ENCODE results near the gene FAF2.
"Not testable (repeated sequence)": the region's sequence is repeated elsewhere in the genome, so short reads cannot be mapped to it uniquely, and the experiment has no call there.

Gene FAF2, protein sequence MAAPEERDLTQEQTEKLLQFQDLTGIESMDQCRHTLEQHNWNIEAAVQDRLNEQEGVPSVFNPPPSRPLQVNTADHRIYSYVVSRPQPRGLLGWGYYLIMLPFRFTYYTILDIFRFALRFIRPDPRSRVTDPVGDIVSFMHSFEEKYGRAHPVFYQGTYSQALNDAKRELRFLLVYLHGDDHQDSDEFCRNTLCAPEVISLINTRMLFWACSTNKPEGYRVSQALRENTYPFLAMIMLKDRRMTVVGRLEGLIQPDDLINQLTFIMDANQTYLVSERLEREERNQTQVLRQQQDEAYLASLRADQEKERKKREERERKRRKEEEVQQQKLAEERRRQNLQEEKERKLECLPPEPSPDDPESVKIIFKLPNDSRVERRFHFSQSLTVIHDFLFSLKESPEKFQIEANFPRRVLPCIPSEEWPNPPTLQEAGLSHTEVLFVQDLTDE

DNA sequence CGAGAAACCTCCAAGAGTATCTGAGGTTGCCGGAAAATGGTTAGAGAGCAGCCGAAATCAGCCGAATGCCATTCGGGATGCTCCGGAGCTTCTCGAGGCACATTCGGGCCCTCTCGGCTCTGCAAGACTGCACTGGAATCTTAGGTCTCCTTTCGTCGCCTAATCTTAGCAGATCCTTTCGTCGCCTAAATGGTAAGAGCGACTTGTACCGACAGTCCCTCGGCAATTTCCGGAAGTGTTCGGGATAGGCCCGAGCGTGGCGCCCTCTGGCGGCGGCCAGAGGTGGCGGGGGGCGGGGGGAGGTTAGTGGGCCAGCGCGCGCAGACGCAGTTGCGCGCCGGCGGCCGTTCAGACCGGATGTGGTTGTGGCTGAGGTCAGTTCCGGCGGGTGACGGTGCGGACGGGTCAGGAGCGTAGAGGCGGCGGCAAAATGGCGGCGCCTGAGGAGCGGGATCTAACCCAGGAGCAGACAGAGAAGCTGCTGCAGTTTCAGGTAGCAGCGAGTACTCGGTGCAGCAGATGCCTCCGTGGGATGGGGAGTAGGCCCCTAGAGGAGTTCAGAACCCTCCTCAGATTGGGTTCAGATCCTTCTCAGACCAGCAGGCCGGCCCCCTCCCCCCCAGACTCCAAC lies at the start of gene FAF2:
FAF2 (plus strand) TSS at position 408 of the 631 bp plus-strand sequence; CDS start at position 431, 23 bp downstream.
- DNase-seq = peak; percentile 98

DNA sequence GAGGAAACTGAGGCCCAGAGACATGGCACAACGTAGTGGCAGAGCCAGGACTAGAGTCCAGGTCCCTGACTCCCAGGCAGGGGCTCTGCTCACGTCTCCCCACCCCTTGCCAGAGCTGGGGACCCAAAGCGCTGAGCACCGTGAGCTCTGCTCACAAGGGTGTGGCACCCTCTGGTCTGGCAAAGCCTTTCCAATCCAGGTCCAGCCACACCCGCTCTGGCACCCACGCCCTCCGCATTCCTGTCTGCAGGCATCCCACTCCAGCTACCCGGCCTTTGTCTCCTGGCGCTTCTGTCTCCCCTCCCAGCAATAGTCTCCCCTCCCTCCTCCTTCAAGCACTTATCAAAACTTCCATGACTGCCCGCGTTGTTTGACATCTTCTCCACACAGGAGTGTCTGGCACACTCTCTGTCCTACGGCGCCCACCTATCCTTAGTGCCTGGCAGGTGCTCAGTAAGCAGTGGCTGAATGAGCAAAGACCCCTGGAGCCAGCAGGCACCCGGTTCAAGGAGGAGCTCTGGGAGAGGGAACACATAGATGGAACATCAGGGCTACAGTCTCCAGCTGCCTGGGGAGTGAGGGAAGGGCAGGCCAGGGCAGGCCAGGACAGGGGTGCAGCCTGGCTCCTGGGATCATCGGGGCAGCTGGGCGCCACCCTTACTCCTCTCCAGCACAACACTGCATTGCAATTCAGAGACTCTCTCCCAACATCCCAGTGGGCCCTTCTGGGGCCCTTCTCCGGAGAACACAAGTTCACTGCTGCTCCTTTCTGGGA lies 47.6 kb upstream of the FAF2 start:
- DNase-seq = no peak

DNA sequence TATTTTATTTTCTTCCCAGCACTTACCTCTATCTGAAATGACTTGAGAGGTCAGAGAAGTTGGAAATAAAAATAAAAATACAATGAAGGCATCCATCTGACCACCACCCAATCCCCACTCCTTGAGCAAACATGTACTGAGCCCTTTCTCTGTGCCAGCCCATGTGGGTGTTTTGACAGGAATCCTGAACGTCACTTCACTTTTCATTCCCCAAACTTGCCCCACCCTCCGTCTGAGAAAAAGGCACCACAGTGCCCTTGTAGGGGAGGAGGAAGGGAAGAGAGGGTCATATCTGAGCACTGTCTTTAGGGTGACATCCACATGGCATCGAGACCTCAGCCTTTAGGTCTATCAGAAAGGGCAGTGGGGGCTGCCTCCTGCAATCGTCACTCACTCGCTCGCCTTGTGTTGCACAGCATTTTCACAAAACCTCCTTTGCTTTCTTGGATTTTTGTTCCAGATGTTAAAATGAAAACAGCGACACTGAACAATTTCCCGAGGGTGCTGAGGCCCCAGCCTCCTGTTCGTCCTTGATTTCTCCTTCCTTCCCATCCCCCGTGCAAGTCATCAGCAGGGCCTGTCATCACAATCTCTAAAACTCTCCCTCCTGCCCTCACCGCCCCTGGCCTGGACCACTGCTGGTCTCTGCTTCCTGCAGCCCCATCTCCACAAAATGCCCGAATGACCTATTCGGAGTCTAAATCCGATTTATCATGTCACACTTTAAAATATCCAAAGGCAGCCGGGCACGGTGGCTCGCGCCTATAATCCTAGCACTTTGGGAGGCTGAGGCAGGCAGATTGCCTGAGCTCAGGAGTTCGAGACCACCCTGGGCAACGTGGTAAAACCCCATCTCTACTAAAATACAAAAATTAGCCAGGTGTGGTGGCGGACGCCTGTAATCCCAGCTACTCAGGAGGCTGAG lies 46.6 kb upstream of the FAF2 start:
- DNase-seq = no peak

DNA sequence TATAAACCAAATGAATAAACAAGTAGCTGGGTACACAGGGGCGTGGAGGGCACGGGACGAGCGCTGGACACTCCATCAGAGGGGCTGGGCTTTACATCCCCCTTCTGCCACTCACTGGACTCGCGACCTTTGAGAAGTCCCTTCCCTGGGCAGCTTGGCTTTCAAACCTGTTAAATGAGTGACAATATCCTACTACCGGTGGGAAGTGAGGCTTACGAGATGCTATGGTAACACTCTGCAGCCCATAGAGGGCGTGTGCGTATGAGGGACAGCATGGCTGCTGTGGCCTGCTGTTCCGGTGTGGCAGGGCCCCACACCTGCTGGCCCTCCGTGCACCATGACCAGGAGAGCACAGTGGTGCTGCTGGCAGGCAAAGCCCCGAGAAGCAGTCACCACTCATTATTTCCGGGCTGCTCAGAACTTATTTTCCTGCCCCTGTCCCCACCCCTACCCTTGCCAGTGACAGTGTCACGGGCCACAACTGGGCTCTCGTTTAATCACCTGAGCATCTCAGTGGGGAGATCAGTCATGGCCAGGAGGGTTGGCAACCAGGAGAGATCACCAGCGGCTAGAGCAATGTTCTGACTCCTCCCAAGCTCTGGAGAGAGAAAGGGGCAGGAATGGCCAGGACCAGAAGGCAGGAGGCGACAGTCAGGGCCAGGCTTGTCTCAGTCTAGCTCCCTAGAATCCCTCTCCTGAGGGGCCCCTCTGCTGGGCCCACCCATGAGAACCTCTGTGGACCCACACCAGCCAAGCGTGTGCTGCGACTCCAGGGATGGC lies 42.3 kb upstream of the FAF2 start:
- DNase-seq = no peak

DNA sequence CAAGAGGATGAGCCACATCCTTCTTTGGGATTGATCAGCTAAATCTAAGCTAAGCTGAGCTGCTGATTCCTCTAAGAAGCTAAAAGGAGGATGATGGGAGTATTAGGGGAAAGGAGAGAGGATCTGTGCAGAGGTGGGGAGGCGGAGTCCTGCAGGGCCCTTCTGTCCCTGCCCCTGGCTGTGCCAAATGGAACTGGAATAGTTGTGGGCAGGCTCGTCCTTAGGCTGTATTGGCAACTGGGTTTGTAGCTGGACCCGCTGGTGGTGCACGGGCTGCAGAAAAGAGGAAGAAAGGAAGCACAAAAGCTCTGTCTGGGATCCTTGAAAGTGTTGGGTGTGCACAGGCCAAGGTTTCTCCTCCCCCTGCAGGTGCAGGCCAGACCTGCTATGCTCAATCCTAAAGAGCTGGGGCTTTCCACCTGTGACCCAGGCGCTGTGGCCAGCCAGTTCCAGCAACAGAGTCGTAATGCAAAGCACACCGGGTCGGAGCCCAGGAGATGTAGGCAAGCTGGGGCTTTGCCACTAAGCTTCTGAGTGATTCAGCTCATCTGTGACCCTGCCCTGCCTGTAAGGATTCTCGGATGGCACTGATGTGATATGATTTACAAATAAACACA lies 41.6 kb upstream of the FAF2 start:
- DNase-seq = no peak

DNA sequence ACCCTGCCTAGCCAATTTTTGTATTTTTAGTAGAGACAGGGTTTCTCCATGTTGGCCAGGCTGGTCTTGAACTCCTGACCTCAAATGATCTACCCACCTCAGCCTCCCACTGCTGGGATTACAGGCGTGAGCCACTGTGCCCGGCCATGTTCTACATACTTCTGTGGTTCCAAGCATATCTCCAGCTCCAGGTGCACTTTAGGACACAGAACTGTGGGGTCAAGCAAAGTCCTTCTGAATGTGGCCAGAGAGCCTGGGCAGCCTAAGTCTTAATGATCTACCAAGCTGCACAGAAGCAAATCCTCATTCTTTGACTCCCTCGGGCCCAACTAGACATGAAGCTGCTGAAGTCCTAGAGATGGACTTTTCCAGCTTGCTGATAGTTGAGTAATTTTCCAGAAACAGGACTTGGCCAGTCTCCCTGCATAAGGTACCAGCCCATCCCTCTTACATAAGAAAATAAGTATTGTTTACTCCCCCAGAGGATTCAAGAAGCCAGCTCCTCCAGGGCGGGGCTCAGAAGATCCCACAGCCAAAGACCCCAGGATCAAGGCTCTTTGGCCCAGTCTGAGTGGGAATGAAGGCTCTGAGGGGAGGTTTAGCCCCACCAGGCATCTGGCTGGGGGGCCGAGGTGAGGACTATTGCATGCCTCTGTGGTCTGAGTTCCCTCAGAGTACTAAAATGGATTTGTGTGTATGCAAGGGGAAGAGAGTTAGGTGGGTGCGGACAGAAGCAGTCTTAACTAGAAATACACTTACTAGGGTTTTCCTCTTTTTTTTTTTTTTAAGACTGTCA lies 40.5 kb upstream of the FAF2 start:
- DNase-seq = no peak

DNA sequence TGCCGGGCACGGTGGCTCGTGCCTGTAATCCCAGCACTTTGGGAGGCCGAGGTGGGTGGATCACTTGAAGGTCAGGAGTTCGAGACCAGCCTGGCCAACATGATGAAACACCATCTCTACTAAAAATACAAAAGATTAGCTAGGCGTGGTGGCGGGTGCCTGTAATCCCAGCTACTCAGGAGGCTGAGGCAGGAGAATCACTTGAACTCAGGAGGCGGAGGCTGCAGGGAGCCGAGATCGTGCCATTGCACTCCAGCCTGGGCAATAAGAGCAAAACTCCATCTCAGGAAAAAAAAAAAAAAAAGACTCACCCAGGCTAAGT lies 40.0 kb upstream of the FAF2 start:
- DNase-seq = not testable (repeated sequence)

DNA sequence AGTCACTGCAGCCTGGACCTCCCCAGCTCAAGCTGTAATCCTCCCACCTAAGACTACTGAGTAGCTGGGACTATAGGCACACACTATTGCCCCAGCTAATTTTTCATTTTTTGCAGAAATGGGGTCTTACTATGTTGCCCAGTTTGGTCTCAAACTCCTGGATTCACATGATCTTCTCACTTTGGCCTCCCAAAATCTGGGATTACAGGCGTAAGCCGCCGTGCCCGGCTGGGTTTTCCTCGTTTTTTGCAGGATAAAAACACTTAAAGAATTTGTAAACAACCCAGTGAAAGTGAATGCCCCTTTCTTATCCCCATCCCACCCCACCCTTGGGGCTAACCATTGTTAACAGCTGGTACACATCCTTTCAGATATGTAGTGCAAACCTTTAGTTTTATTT lies 39.6 kb upstream of the FAF2 start:
- no peak for DNase-seq

DNA sequence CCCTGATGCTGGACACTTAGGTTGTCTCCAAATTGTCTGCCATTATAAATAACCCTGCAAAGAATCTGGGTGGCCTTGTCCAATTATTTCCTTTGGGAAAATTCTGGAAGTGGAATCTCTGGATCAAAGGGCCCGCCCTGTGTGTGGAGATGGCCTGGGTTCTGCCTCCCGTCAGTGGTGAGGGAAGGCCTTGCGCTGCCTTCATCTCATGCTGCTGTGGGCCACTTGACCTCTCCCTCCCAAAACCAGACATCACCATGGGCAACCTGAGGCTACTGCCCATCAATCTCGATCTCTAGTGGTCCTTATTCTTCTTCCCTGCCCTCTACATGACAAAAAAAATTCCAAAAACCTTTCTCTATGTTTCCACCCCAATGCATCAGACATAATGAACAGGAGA lies 38.4 kb upstream of the FAF2 start:
- DNase-seq = no peak

DNA sequence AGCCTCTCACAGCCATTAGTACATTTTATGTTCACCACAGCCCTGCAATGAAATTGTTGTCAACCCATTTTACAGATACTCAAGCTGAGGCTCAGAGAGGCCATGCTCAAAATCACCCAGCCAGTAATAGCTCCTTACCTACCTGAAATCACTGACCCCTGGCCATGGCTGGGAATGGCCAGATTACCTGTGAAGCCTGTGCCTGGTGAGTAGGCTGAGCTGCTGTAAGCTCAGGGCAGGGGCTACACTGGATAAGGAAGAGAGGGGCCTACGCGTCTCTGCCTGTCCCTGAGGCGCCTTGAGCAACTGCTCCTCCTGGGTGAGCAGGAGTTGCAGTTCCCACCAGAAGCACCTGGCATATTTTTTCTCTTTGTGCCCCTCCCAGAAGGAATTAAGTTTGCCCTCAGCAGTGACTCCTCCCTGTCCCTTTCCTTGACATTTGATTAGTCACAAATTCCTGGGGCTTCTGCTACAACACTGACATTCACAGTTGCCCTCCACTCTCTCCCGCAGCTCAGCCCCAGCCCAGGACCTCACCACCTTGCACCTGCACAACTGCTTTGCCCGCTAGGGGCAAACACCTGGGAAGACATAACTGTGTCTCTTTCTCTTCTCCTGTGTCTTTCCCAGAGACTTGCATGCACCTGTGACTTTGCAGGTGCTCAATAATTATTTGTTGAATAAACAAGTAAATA lies 37.6 kb upstream of the FAF2 start:
- no peak for DNase-seq

DNA sequence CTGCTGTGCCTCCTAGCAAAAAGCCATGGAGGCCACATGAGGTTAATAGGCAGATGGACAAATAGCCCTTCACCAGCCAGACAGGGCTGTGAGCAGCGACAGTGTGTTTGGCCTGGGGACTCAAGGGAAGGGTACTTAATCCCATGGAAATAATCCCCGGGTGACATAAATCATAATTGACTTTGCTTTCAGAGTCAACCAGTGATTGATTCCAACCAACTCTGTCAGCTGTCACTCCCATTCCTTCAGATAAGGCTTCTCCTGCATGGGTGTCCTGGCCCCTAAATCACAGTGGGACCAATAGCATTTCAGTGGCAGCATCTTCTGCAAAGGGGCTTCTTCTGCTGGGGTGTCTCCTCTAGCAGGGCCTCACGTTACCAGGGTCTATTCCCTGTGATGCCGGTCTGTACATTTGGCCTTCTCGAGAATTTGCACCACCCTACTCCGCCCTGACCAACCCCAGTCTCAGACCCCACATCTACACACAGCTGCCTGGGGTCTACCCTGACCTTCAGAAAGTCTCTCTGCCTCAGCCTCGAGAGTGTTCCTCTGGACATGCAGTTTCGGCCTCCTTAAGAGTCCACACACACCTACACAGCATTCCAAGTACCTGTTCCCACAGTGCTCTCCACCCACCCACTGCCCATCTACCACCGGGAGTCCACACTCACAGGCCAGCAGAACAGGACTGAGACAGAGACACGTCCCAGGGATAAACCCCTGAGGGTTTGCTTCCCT lies 35.5 kb upstream of the FAF2 start:
- no peak for DNase-seq

DNA sequence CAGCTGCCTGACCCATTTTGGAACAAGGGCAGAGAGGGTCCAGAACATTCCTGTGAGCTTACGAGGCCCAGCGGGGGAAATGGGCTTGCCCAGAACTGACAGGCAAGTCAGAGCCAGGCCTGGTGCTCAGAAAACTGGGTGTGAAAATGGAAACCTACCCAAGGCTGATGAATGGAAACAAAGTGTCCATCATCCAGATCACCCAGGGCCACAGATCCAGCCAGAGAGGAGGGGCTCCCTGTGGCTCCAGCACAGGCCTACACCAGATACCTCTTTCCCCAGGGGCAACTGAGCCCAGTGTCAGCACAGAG lies 35.0 kb upstream of the FAF2 start:
- no peak for DNase-seq

DNA sequence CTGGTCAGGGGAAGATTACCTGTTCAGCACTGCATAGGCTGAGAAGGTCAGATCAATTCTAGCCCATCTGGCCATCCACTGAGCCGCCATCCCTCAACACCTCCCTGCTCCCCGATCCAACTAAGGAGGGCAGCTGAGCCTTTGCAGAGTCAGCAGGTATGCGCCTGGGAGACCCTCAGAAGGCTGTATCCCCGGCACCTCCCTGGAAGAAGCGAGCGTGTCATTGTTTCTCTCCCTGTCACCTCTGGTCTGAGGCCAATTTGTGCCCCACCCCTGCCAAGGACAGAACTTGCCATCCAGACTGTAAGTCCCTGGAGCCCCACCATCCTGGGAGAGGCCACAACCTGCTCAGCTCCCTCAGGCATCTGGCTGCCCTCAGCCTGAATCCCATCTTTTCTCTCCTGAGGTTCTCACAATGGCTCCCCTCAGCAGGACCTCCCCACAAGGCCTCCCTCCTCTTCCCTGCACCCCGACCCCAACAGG lies 34.4 kb upstream of the FAF2 start:
- DNase-seq = no peak

DNA sequence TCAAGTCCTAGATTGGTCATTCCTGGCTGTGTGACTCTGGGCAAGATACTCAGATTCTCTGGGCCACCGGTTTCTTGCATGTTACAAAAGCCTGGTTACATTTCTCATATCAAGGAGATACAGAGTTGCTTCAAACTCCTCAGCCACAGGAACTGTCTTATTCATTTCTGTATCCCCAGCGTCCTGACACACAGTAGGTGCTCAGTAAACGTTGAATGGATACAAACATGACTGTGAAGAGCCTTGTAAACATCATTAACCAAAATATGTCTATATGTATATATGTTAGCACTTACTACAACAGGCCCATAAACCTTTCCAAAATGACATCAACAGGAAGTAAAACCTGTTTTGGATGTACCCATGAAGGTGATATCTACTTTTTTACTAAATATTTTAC lies 33.5 kb upstream of the FAF2 start:
- DNase-seq = no peak

DNA sequence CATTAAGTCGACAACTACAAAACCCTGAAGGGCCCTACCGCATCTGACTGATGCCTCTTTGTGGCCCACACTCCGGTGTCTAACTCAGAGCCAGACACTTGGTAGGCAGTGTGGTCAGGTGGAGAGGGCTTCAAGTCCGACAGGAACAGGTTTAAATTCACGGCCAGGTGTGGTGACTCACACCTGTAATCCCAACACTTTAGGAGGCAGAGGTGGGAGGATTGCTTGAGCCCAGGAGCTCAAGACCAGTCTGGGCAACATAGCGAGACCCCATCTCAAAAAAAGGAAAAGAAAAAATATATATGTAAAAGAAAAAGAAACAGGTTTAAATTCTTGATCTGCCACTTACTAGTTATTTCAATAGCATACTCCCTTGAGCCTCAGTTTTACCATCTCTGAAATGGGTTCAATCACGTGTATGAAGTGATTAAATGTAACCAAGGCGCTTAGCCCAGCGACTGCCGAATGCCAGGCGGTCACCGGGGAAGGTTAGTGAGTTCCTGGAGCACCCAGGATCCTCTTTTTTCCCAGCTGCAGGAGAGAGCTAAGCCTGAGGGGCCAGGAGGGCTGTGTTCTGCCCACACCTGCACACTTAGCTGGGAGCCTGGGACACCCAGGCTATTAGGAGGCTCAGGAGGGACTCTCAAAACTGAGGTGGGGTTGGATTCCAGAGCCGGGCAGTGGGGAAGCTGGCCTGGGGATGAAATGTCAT lies 32.8 kb upstream of the FAF2 start:
- no peak for DNase-seq

DNA sequence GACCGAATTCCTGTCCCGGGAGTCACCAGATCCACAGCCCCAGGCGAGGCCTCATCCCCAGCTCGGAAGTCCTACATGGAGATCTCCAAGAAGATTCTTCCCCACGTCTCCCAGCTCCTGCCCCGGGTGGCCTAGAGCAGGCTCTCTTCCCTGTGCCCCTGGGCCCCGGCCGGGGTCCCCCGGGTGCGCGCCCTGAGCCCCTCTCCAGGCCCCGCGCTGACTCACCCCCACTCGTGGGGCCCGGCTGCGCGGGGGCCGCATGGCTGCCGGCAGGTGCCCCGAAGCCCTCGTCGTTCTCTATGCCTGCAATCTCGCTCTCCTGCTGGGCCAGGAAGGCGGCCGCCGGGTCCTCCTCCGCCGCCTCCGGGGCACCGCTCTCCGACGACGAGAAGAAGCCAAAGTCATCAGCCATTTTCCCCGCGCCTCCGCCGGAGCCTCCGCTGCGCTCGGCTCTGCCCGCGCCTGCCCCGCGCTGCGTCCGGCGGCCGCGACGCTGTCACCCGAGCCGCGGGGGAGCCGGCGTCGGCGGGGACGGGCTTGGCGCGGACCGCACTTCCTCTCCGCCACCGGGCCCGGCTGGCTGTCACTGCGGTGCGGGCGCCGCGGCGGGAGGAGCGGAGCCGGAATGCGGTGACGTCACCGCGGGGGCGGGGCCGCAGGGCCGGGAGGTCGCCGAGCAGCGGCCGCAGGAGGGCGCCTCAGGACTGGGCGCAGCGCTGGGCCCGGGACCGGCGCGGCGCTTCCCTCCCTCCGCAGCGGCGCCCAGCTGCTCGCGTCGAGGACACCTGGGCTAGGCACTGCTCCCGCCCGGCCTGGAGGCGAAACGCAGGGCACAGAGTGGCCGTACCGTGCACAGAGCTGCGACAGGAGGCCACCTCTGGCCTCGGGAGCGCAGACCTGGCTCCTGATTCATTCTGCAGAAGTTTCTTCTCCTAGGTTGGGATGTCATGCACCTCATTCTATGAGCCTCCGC lies 31.9 kb upstream of the FAF2 start, which contains the start of gene CLTB:
CLTB (minus strand) TSS at position 588 of the 973 bp plus-strand sequence; CDS start at position 412, 176 bp downstream.
- peak; percentile 91 for DNase-seq

DNA sequence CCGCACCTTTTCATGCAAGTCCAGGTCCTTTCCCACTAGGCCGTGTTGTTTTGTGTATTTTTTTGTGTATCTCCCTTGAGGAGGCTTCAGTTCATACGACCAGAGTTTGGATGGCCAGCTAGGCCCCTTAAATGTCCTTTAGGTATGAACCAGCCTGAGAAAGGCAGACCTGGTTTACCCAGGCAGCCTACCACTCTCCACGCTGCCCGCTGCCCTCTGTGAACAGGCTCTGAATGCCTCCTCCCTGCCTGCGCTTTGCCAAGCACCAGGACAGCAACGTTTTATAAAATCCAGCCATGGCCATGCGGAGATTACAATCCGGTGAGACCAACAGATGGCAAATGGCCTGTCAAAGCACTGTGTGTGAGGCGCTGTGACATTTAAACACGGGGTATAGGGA lies 31.2 kb upstream of the FAF2 start:
- DNase-seq = no peak

Data from activated CD4-positive, alpha-beta T cell treated with anti-CD3 and anti-CD28 coated beads, Interleukin-2, amount 50 U/mL, for 1 hour (primary cell).